CD4-positive, alpha-beta T cell (primary cell): ENCODE results near the gene PFN1. TPM values are rescaled to one million over a fixed set of nuclear protein-coding genes. Genes with fewer than 3 reads are reported as not detected.

Experiments
- ATAC-seq: fragments of 200-7000 bp; cut with Tn5 transposase; one replicate; pipeline ENCODE4 v1.10.0; 2022; ENCODE audit warnings: mild to moderate bottlenecking; ENCODE audit not compliant: poor library complexity
- CTCF ChIA-PET: fragments of 350-600 bp; sonication (Branson Sonifier 250); formaldehyde crosslinking; loops from one replicate; lab custom pipeline; 2021; ENCODE audit warnings: antibody characterized with exemption, inconsistent platforms; lab: Charles Lee
- POLR2A ChIA-PET: fragments of 350-600 bp; sonication (Branson Sonifier 250); formaldehyde crosslinking; loops from one replicate; lab custom pipeline; 2021; ENCODE audit warnings: antibody characterized with exemption, inconsistent platforms; lab: Charles Lee
- DNase-seq, 14 experiments: peaks; one replicate each; pipeline ENCODE4 v3.0.0-alpha.2; 2013 to 2020; ENCODE audit warnings: mixed read lengths in 2 of 14
- H3K27ac ChIP-seq, 2 donors: one replicate each; pipeline versions ENCODE4 v1.5.1 to v1.7.0; 2013; ENCODE audit warnings: low read length in 2 of 2, low read depth in 1 of 2, mild to moderate bottlenecking in 1 of 2
- H3K27me3 ChIP-seq, 2 experiments: 1 replicate in 1 of 2; 2 replicates in 1 of 2; pipeline versions ENCODE4 v1.6.1 to v1.7.0; 2013; ENCODE audit warnings: low read length in 2 of 2, control low read depth in 1 of 2, mild to moderate bottlenecking in 1 of 2, moderate library complexity in 1 of 2; ENCODE audit not compliant: insufficient read depth in 2 of 2, control insufficient read depth in 1 of 2
- H3K36me3 ChIP-seq: one replicate; pipeline ENCODE4 v1.6.1; 2013; ENCODE audit warnings: low read length, control low read depth; ENCODE audit not compliant: insufficient read depth
- H3K4me1 ChIP-seq: one replicate; pipeline ENCODE4 v1.6.1; 2013; ENCODE audit warnings: low read length, control low read depth; ENCODE audit not compliant: insufficient read depth
- H3K4me3 ChIP-seq: one replicate; pipeline ENCODE4 v1.5.1; 2013; ENCODE audit warnings: mild to moderate bottlenecking, low read length, moderate library complexity
- H3K9me3 ChIP-seq, 2 experiments: 1 replicate in 1 of 2; 2 replicates in 1 of 2; pipeline versions ENCODE4 v1.6.1 to v1.7.0; 2013; ENCODE audit warnings: low read length in 2 of 2, mild to moderate bottlenecking in 2 of 2, control low read depth in 1 of 2, moderate library complexity in 1 of 2; ENCODE audit not compliant: control insufficient read depth in 1 of 2, insufficient read depth in 1 of 2
- H3K27ac Mint-ChIP-seq: one replicate; pipeline ENCODE4 v1.8.0; 2020; ENCODE audit warnings: mixed read lengths
- H3K27me3 Mint-ChIP-seq: one replicate; pipeline ENCODE4 v1.8.0; 2021; ENCODE audit warnings: mixed read lengths
- H3K36me3 Mint-ChIP-seq: one replicate; pipeline ENCODE4 v1.8.0; 2021; ENCODE audit warnings: low read depth, mixed read lengths
- H3K4me1 Mint-ChIP-seq: one replicate; pipeline ENCODE4 v1.8.0; 2021; ENCODE audit warnings: low read depth, mixed read lengths
- H3K4me3 Mint-ChIP-seq: one replicate; pipeline ENCODE4 v1.8.0; 2020; ENCODE audit warnings: mild to moderate bottlenecking, mixed read lengths
- H3K9me3 Mint-ChIP-seq: one replicate; pipeline ENCODE4 v1.8.0; 2020; ENCODE audit warnings: mixed read lengths
- CTCF ChIP-seq: fragments of 200-600 bp; IDR thresholded peaks from one replicate; pipeline ENCODE4 v1.8.0; 2022; ENCODE audit warnings: antibody characterized with exemption, mild to moderate bottlenecking
- intact Hi-C, 2 experiments: fragments of 100-400 bp; cut with DNase I in 1 of 2; cut with micrococcal nuclease in 1 of 2; formaldehyde crosslinking; loops; one replicate each; pipeline versions ENCODE4 v1.15.1 to v1.9.0; 2023 to 2025; cut with DNase I, micrococcal nuclease
- total RNA-seq, 174 experiments: library from RNA in 2 of 174; stranded (reverse) in 2 of 174; gene quantifications; one replicate each; pipeline ENCODE4 v1.2.3 and lab custom pipeline; 2021 to 2026

PFN1 gene
- total RNA-seq, 2 experiments from 2014 or later = 349 to 362 TPM

DNA sequence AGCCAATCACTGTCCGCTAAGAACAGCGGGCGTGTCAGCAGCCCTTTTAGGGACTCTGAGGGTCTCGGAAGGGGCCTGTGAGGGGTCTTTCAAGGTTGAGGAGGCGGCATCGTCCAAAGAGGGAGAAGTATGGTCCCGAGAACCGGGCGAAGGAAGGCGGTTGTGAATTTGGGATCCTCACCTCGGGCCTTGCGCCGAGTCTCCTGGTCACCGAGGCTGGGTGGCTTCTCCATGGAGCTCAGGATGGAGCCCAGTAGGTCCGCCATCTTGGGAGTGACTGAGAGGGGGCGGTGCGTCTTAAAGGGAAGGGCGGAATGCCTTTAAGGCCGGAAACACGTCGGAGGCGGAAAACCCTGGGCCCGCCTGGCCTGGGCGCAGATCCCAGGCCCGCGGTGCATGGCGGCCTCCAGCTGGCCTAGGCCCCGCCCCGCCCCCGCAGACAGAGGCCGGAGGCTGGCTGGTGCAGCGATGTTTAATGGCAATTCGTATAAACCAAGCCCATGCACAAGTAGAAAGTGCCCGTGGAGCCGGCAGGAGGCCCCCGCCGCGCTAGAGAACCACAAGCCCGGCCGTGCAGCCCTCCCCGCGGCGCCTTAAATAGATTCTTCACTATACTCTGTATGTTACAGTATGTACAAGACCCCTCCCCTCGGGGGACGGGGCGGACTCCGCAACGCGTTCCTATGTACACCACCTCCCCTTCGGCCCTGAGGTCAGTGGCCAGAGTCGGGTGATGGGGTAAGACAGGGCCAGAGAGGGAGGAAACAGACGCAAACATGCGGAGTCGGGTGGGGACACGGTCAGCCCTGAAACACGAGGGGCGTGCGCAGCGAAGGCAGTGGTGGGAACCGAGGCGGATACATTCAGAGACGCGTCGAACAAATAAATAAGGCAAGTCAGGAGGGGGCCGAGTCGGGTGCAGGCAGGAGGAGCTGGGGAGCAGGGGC, 19.5 kb upstream of the PFN1 start, which contains the start of gene SPAG7:
Gene SPAG7 (minus strand): TSS at position 279 of the 947 bp plus-strand sequence. CDS start 13 bp downstream, at position 266.
- peak within 1 kb of the TSS; percentile 84 for H3K4me3 ChIP-seq
- ChIA-PET POLR2A (interaction anchor here (0.6 to 9.8 kb wide), 30 partner anchors 8 to 1123 kb away, joined by 3 to 350 read pairs (median 5); partner anchors contain the start of genes ARRB2, C17orf107, CAMTA2 and CHRNE), CTCF (interaction anchor here (0.8 to 3.3 kb wide), 11 partner anchors 14 to 224 kb away, joined by 3 to 21 read pairs (median 4); partner anchors contain the start of genes C17orf107, CAMTA2, CHRNE and PFN1)
- intact Hi-C loops = loop anchor here (1.0 to 10.0 kb wide), 9 partner anchors 19 to 603 kb away; partner anchors contain the start of genes RNF167 (in 2 of the 2), SLC25A11 (in 2 of the 2), CAMTA2 (in 1 of the 2) and CHRNE (in 1 of the 2)
- H3K9me3 ChIP-seq = no peaks in the 10 kb centered on the region
- H3K36me3 Mint-ChIP-seq = peaks cover 33% of the 10 kb centered on the region
- peak within 1 kb of the TSS; percentile 87 for H3K27ac ChIP-seq
- H3K9me3 Mint-ChIP-seq = no peaks in the 10 kb centered on the region
- DNase-seq = peak; percentile 88 to 98 (median 93)
- no peaks in the 10 kb centered on the region for H3K27me3 ChIP-seq
- H3K4me1 Mint-ChIP-seq = peaks cover 13% of the 10 kb centered on the region
- peaks cover 24% of the 10 kb centered on the region for H3K36me3 ChIP-seq
- H3K4me1 ChIP-seq = peaks cover 38% of the 10 kb centered on the region
- no peak within 1 kb of the TSS for H3K4me3 Mint-ChIP-seq
- TF ChIP-seq CTCF = peak; percentile 15
- H3K27me3 Mint-ChIP-seq = no peaks in the 10 kb centered on the region
- H3K27ac Mint-ChIP-seq = peak within 1 kb of the TSS; percentile 69
- ATAC-seq = peak; percentile 71

GRCh38 chr17:4966844-4967538, 18.7 kb upstream of the PFN1 start:
- Histone ChIP-seq H3K9me3 (no peaks in the 10 kb centered on the region), H3K27ac (peak overlapping the region; percentile 87), H3K4me1 (peaks cover 38% of the 10 kb centered on the region), H3K4me3 (peak overlapping the region; percentile 84), H3K36me3 (peaks cover 16% of the 10 kb centered on the region), H3K27me3 (no peaks in the 10 kb centered on the region)
- ChIA-PET CTCF (interaction anchor here (0.8 to 3.3 kb wide), 11 partner anchors 14 to 225 kb away, joined by 3 to 21 read pairs (median 4); partner anchors contain the start of genes C17orf107, CHRNE, INCA1 and PFN1), POLR2A (interaction anchor here (0.6 to 9.8 kb wide), 29 partner anchors 8 to 1122 kb away, joined by 3 to 350 read pairs (median 5); partner anchors contain the start of genes ARRB2, C17orf107, CAMTA2 and CHRNE)
- ATAC-seq (peak; percentile 76), DNase-seq (peak; percentile 85 to 99 (median 90))
- TF ChIP-seq CTCF = no peak
- Mint-ChIP-seq H3K27ac (peak overlapping the region; percentile 69), H3K4me1 (peaks cover 13% of the 10 kb centered on the region), H3K27me3 (no peaks in the 10 kb centered on the region), H3K9me3 (no peaks in the 10 kb centered on the region), H3K4me3 (no peak overlapping the region), H3K36me3 (peaks cover 25% of the 10 kb centered on the region)
- intact Hi-C loops = loop anchor here (1.0 to 10.0 kb wide), 8 partner anchors 17 to 602 kb away; partner anchors contain the start of genes RNF167 (in 2 of the 2), SLC25A11 (in 2 of the 2), CAMTA2 (in 1 of the 2) and PSMB6 (in 1 of the 2)
